ENCODE data around the gene PRAMEF1.

- TF ChIP-seq CTCF (IDR thresholded peaks at IDR 0.05) (no peak), POLR2A (IDR thresholded peaks at IDR 0.05) (no peak), EP300 (IDR thresholded peaks at IDR 0.05) (no peak)
Measured at GRCh38 chr1:12776801-12777557, 14.2 kb upstream of the PRAMEF1 start.
